GM19468 (cell line): ENCODE data around the gene DLX2.
"Not testable (repeated sequence)": the region's sequence is repeated elsewhere in the genome, so short reads cannot be mapped to it uniquely, and the experiment has no call there.

Source experiments
- ATAC-seq: cut with Tn5 transposase; IDR thresholded peaks from one replicate; pipeline ENCODE4 v1.9.1; 2021; ENCODE audit warnings: mild to moderate bottlenecking, moderate library complexity, moderate number of reproducible peaks; ENCODE audit not compliant: unreplicated experiment; ENCODE audit errors: extremely low read depth

DLX2 gene

GRCh38 chr2:172102391-172103359 lies at the start of gene DLX2:
Gene DLX2, minus strand, starts transcription at chr2:172102900. Its CDS starts 362 bp downstream, at chr2:172102538.
- peak; percentile 64 for ATAC-seq

GRCh38 chr2:172147944-172148650 lies 45.4 kb upstream of the DLX2 start:
- no peak for ATAC-seq

GRCh38 chr2:172143817-172144216 lies 41.1 kb upstream of the DLX2 start:
- ATAC-seq: no peak

- ATAC-seq: not testable (repeated sequence)
Measured at GRCh38 chr2:172138727-172139126, 36.0 kb upstream of the DLX2 start.

GRCh38 chr2:172137943-172138342 lies 35.2 kb upstream of the DLX2 start:
- no peak for ATAC-seq

GRCh38 chr2:172137109-172137508 lies 34.4 kb upstream of the DLX2 start:
- no peak for ATAC-seq

GRCh38 chr2:172135446-172135845 lies 32.7 kb upstream of the DLX2 start:
- ATAC-seq: no peak

- ATAC-seq: no peak
Measured at GRCh38 chr2:172134270-172134669, 31.6 kb upstream of the DLX2 start.

- ATAC-seq: no peak
Measured at GRCh38 chr2:172131713-172132555, 29.2 kb upstream of the DLX2 start.

GRCh38 chr2:172129404-172129803 lies 26.7 kb upstream of the DLX2 start:
- ATAC-seq: no peak

- no peak for ATAC-seq
Measured at GRCh38 chr2:172128484-172128883, 25.8 kb upstream of the DLX2 start.

- no peak for ATAC-seq
Measured at GRCh38 chr2:172120118-172120517, 17.4 kb upstream of the DLX2 start.

GRCh38 chr2:172119089-172119488 lies 16.4 kb upstream of the DLX2 start:
- ATAC-seq: no peak

GRCh38 chr2:172116107-172116506 lies 13.4 kb upstream of the DLX2 start:
- ATAC-seq: no peak

GRCh38 chr2:172114579-172114978 lies 11.9 kb upstream of the DLX2 start:
- ATAC-seq: no peak

- not testable (repeated sequence) for ATAC-seq
Measured at GRCh38 chr2:172114176-172114575, 11.5 kb upstream of the DLX2 start.

- ATAC-seq: no peak
Measured at GRCh38 chr2:172113617-172114016, 10.9 kb upstream of the DLX2 start.

GRCh38 chr2:172109988-172110811 lies 7.5 kb upstream of the DLX2 start:
- ATAC-seq: no peak

GRCh38 chr2:172109256-172109987 lies 6.7 kb upstream of the DLX2 start:
- ATAC-seq: no peak
